SK-N-SH (cell line): Measurements from ENCODE around the gene LRIF1. TPM values are rescaled to one million over a fixed set of nuclear protein-coding genes. Genes with fewer than 3 reads are reported as not detected.
A peak's percentile ranks its signal among the peaks of the same experiment; 100 is the strongest.

Experiments used
- CTCF ChIA-PET: fragments of 300-600, 350-600 bp; formaldehyde crosslinking; extraction: SDS; loops from one replicate; lab custom pipeline; 2021; lab: Yijun Ruan, JAX
- POLR2A ChIA-PET: fragments of 350-600 bp; sonication (Branson Sonifier 250); formaldehyde crosslinking; extraction: SDS; loops from one replicate; lab custom pipeline; 2020; ENCODE audit warnings: antibody characterized with exemption, inconsistent platforms; lab: Yijun Ruan, JAX
- DNase-seq: peaks from one replicate; pipeline ENCODE4 v3.0.0; 2012
- H2AFZ ChIP-seq: fragments of 200-600 bp; sonication (generic); 2 replicates; pipeline ENCODE4 v1.8.1; 2016; ENCODE audit warnings: antibody characterized with exemption, mild to moderate bottlenecking, low read depth
- H3F3A ChIP-seq: fragments of 200-600 bp; sonication (generic); replicated peaks from 2 replicates; pipeline ENCODE3; 2016; ENCODE audit warnings: antibody characterized with exemption, mild to moderate bottlenecking; ENCODE audit not compliant: insufficient read depth
- H3K27ac ChIP-seq, 2 experiments: fragments of 200-500 bp in 1 of 2; fragments of 200-600 bp in 1 of 2; sonication (Bioruptor generic) in 1 of 2; sonication (generic), shearing (Covaris generic) in 1 of 2; 2 replicates each; pipeline versions ENCODE4 v1.5.1 to v1.6.1; 2014 to 2016; ENCODE audit warnings: low read depth in 2 of 2, inconsistent platforms in 1 of 2, low read length in 1 of 2, mild to moderate bottlenecking in 1 of 2, mixed read lengths in 1 of 2
- H3K27me3 ChIP-seq: fragments of 200-600 bp; sonication (generic), shearing (Covaris generic); 2 replicates; pipeline ENCODE4 v1.6.1; 2016; ENCODE audit warnings: mixed run types; ENCODE audit not compliant: insufficient read depth
- H3K36me3 ChIP-seq, 2 experiments: fragments of 200-500 bp in 1 of 2; fragments of 200-600 bp in 1 of 2; sonication (Bioruptor generic) in 1 of 2; sonication (generic) in 1 of 2; replicated peaks in 1 of 2; 2 replicates each; pipeline versions ENCODE3 to v1.5.1; 2014 to 2016; ENCODE audit warnings: low read length in 1 of 2, mild to moderate bottlenecking in 1 of 2; ENCODE audit not compliant: insufficient read depth in 2 of 2, control insufficient read depth in 1 of 2
- H3K4me1 ChIP-seq, 2 experiments: fragments of 200-500 bp in 1 of 2; fragments of 200-600 bp in 1 of 2; sonication (Bioruptor generic) in 1 of 2; sonication (generic), shearing (Covaris generic) in 1 of 2; 2 replicates each; pipeline versions ENCODE4 v1.5.1 to v1.6.1; 2014 to 2016; ENCODE audit warnings: low read depth in 1 of 2, low read length in 1 of 2, mixed run types in 1 of 2; ENCODE audit not compliant: insufficient read depth in 2 of 2, control insufficient read depth in 1 of 2
- H3K4me2 ChIP-seq: fragments of 200-600 bp; sonication (generic), shearing (Covaris generic); 2 replicates; pipeline ENCODE4 v1.6.1; 2017; ENCODE audit warnings: mixed run types
- H3K4me3 ChIP-seq, 2 experiments: fragments of 200-500 bp in 1 of 2; fragments of 200-600 bp in 1 of 2; sonication (Bioruptor generic) in 1 of 2; sonication (generic), shearing (Covaris generic) in 1 of 2; 2 replicates each; pipeline versions ENCODE4 v1.5.1 to v1.8.1; 2014 to 2016; ENCODE audit warnings: low read depth in 2 of 2, inconsistent platforms in 1 of 2, low read length in 1 of 2, mild to moderate bottlenecking in 1 of 2, mixed read lengths in 1 of 2, moderate library complexity in 1 of 2
- H3K79me2 ChIP-seq: fragments of 200-600 bp; sonication (generic); 2 replicates; pipeline ENCODE4 v1.8.1; 2017; ENCODE audit warnings: mild to moderate bottlenecking; ENCODE audit not compliant: insufficient read depth
- H3K9ac ChIP-seq: fragments of 200-600 bp; sonication (generic); 2 replicates; pipeline ENCODE4 v1.6.1; 2017; ENCODE audit warnings: mixed run types
- H3K9me2 ChIP-seq: fragments of 200-600 bp; sonication (generic); 2 replicates; pipeline ENCODE4 v1.6.1; 2017; ENCODE audit warnings: mixed run types
- H3K9me3 ChIP-seq: fragments of 200-600 bp; sonication (generic); 2 replicates; pipeline ENCODE4 v1.6.1; 2017; ENCODE audit warnings: mixed run types, mild to moderate bottlenecking, moderate library complexity
- H4K20me1 ChIP-seq: fragments of 200-600 bp; sonication (generic); 2 replicates; pipeline ENCODE4 v1.6.1; 2017; ENCODE audit warnings: mild to moderate bottlenecking, mixed run types; ENCODE audit not compliant: insufficient read depth
- CTCF ChIP-seq: fragments of 200-600 bp; sonication (generic); IDR thresholded peaks from 2 replicates; pipeline ENCODE4 v1.6.1; 2017; ENCODE audit warnings: antibody characterized with exemption, mild to moderate bottlenecking, moderate library complexity
- GATA2 ChIP-seq: sonication (generic); formaldehyde crosslinking; IDR thresholded peaks from 2 replicates; pipeline ENCODE4 v1.5.0; 2020; ENCODE audit warnings: mild to moderate bottlenecking, missing genetic modification reagents
- JUND ChIP-seq: IDR thresholded peaks from 2 replicates; pipeline ENCODE4 v1.4.0; 2012
- MAX ChIP-seq: IDR thresholded peaks from 2 replicates; pipeline ENCODE4 v1.4.0; 2012; ENCODE audit warnings: low read depth
- MEF2A ChIP-seq: IDR thresholded peaks from 2 replicates; pipeline ENCODE4 v1.4.0; 2012; ENCODE audit warnings: low read depth, borderline replicate concordance
- MXI1 ChIP-seq: IDR thresholded peaks from 2 replicates; pipeline ENCODE4 v1.6.1; 2012; ENCODE audit warnings: mild to moderate bottlenecking, low read depth, low read length, improper control_type of control experiment
- NRF1 ChIP-seq: IDR thresholded peaks from 2 replicates; pipeline ENCODE4 v1.6.1; 2012; ENCODE audit warnings: low read depth, mild to moderate bottlenecking, low read length
- RCOR1 ChIP-seq: fragments of 150-350 bp; IDR thresholded peaks from 2 replicates; pipeline ENCODE4 v1.6.1; 2017; ENCODE audit warnings: antibody characterized with exemption, low read length
- REST ChIP-seq: IDR thresholded peaks from 2 replicates; pipeline ENCODE4 v1.6.1; 2012; ENCODE audit warnings: mild to moderate bottlenecking, low read depth, low read length, moderate library complexity
- USF1 ChIP-seq: IDR thresholded peaks from 2 replicates; pipeline ENCODE4 v1.4.0; 2012; ENCODE audit warnings: low read depth, borderline replicate concordance
- USF2 ChIP-seq: fragments of 150-350 bp; IDR thresholded peaks from 2 replicates; pipeline ENCODE4 v1.6.1; 2017; ENCODE audit warnings: antibody characterized with exemption, low read length, low read depth, borderline replicate concordance
- ZBTB33 ChIP-seq: IDR thresholded peaks from 2 replicates; pipeline ENCODE4 v1.4.0; 2012; ENCODE audit warnings: low read depth, borderline replicate concordance
- WGBS: methylation state at CpG from one replicate; pipeline ENCODE4 v1.1.6; 2017; ENCODE audit warnings: low lambda C conversion rate; 5-methylcytosine and 5-hydroxymethylcytosine counted together
- polyA plus RNA-seq, 3 experiments: library from polyadenylated mRNA; depleted of rRNA; stranded (reverse); fragments of >200 nt; gene quantifications; 2 replicates each; pipeline ENCODE4 v1.2.3, GENCODE V29; 2012

The LRIF1 gene
- polyA plus RNA-seq, 1 of the 3 experiments (the other 2 are of a cell fraction) = 6.6 TPM

- Histone ChIP-seq H3K79me2 (no peaks in the 10 kb centered on the region), H2AFZ (0 out of 2 replicates have a peak overlapping the region, but pooled peaks have one; percentile 83), H3K4me2 (no peak overlapping the region), H3K36me3 (no peaks in the 10 kb centered on the region), H3K9me3 (peaks cover 8% of the 10 kb centered on the region; the same call in 1 of the 2 replicates), H3K9me2 (no peaks in the 10 kb centered on the region), H4K20me1 (no peaks in the 10 kb centered on the region), H3K9ac (no peak overlapping the region), H3F3A (peaks cover 4% of the 10 kb centered on the region), H3K4me3 (no peak overlapping the region), H3K4me1 (no peaks in the 10 kb centered on the region), H3K27me3 (no peaks in the 10 kb centered on the region), H3K27ac (no peak overlapping the region; a peak in 1 of 4 replicates)
- POLR2A ChIA-PET = no interaction called here
- DNase-seq = no peak
- WGBS = 10% methylated on average over 2 of the region's 2 CpGs
- CTCF ChIA-PET = interaction anchor here (1.3 kb wide), 1 partner anchor 12 kb away, joined by 3 read pairs; no protein-coding TSS in a partner anchor
- TF ChIP-seq MAX (no peak), MXI1 (no peak), NRF1 (no peak), USF2 (no peak), RCOR1 (no peak), MEF2A (no peak), REST (no peak), JUND (no peak), ZBTB33 (no peak)
Observed at GRCh38 chr1:110915804-110916203, 47.9 kb downstream of the LRIF1 start.

GRCh38 chr1:110914676-110915075 lies 49.0 kb downstream of the LRIF1 start:
- Histone ChIP-seq H3K9ac (no peak overlapping the region), H3K9me2 (no peaks in the 10 kb centered on the region), H3K27ac (no peak overlapping the region), H4K20me1 (no peaks in the 10 kb centered on the region), H3K4me2 (no peak overlapping the region), H3K4me3 (no peak overlapping the region), H2AFZ (no peak overlapping the region), H3K9me3 (peaks cover 8% of the 10 kb centered on the region; the same call in 1 of the 2 replicates), H3K36me3 (no peaks in the 10 kb centered on the region), H3F3A (peaks cover 4% of the 10 kb centered on the region), H3K79me2 (no peaks in the 10 kb centered on the region), H3K27me3 (no peaks in the 10 kb centered on the region), H3K4me1 (no peaks in the 10 kb centered on the region)
- ChIA-PET CTCF (interaction anchor here (1.3 kb wide), 1 partner anchor 13 kb away, joined by 3 read pairs; no protein-coding TSS in a partner anchor), POLR2A (no interaction called here)
- TF ChIP-seq CTCF (no peak), GATA2 (CRISPR knock-in tag) (no peak), USF1 (no peak)
- DNase-seq = no peak
- 23% methylated on average over 3 of the region's 3 CpGs for WGBS
